UCSD-AML1 (cell line): ENCODE results near the gene SCGN.

ENCODE experiments used
- DNase-seq: peaks from one replicate; lab custom pipeline; 2025; ENCODE audit not compliant: unreplicated experiment; lab: John Stamatoyannopoulos, UW

Gene SCGN

GRCh38 chr6:25685251-25685650 is 33.2 kb downstream of the SCGN start:
- no peak for DNase-seq

DNA sequence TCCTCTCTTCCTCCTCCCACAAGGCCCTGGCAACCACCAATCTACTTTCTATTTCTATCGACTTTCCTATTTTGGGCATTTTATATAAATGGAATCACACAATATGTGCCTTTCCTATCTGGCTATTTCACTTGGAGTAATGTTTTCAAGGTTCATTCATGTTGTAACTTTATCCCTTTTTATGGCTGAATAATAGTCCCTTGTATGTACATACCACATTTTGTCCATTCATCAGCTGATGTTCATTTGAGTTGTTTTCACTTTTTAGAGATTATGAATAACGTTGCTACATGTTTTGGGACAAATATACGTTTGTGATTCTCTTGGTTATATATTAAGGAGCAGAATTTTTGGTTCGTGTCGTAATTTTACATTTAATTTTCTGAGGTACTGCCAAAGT is 33.9 kb downstream of the SCGN start:
- no peak for DNase-seq

DNA sequence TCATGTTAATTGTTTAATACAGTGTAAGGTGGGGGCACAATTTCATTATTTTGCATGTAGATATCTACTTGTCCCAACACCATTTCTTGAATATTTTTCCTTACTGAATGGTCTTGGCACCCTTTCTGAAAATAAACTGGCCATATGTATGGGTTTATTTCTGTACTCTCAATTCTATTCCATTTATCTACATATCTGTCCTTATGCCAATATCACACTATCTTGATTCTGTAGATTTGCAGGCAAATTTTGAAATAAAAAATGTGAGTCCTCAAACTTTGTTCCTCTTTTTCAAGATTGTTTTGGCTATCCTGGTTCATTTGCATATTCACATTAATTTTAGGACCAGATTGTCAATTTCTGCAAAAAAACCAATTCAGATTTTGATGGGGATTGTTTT is 34.8 kb downstream of the SCGN start:
- no peak for DNase-seq

GRCh38 chr6:25689966-25690365 is 38.0 kb downstream of the SCGN start:
- DNase-seq = no peak

DNA sequence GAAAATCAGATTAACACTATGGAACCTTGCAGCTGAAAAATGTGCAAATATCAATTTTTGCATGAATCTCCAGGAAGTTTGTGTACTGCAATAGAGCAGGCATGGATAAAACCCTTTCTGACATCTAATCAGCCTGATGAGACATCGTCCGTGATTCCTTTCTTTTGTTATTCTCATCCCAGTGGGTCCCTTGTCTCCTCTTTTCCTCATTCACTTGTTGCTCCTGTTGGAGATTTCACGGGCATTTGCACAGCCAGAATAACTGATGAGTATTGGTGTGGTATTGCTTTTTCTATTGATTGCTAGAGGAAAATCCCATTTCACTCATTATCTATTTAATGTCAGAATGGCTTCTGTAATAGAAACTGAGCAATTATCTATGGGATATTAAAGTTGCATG is 39.9 kb downstream of the SCGN start:
- DNase-seq = no peak

DNA sequence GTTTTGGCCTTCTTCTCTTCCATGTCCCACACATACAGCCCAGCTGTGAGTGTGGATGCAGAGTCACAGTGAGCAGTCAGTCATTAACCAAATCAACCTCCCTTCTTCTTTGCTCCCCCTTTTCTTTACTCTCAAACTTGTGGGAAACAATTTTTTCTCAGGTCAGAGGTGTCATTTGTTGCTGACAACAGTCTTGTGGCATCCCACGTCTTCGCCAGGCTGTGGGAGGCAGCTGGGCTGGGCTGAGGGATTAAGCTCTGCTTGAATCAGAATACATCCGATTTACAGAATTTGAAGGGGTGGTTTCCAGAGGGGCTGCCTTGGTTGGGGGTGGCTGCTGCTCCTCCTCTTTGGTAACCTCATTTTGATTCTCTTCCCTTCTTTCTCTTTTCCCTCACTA is 40.5 kb downstream of the SCGN start:
- DNase-seq = no peak

DNA sequence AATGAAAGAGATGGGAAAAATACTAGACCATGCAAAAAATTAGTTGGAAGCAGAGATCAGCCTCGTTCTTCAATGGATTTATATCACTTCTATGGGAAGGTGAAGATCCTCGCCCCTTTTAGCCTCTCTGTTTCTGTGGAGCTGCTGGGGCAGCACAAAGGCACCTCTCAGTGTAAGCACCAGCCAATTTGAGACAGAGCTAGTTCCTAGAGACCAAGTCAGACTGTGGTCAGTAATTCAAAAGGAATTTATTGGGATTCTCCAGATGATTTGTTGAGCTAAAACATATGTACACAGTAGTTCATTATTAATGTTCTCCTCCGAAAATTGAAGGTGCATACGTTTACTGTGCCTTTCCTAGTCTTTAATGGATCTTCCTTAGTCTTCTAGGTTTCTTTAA is 42.4 kb downstream of the SCGN start:
- no peak for DNase-seq

DNA sequence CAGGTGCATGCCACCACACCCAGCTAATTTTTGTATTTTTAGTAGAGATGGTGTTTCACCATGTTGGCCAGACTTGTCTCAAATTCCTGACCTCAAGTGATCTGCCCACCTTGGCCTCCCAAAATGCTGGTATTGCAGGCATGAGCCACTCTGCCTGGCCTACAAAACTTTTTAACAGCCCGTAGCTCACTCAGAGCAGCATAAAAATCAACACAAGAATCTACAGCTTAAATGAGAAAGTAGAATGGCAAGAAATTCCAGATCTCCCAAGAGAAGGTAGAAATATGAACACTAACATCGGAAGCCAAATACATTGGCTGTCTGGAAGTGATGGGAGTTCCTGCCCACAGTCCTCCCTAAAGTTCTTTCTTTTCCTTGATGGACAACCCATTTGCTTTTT is 43.7 kb downstream of the SCGN start:
- no peak for DNase-seq

DNA sequence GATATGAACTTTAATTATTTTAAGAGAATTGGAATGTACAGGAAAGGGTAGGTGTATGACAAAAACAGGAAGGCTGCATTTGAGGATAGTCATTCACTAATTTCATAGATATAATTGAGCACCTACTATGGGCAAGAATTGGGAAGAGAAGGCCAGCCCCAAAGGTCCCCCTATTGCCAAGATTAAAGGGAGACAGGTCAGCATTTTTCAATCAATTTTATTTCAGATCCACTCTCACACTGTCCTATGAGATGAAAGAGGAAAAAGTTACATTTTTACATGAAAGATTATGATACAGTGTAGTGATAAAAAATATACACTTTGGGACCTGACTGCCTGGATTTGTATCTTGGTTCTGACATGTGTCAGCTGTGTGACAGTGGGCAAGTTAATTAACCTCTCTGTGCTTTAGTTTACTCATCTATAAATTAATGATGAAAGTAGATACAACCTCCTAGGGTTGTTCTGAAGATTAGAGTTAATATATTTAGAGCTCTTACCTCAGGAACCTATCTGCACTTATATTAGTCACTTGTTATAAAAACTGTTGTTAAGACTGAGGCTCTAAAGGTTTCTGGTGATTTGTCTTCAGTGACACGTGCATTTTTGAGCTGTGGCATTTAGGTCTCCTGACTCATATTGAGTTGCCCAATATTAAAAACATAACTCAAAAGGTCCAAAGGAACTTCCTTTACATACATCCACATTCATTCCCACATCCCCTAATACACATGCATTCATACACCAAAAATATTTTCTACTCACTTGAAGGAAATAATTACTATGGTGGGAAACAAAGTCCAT is 45.7 kb downstream of the SCGN start:
- no peak for DNase-seq

- no peak for DNase-seq
Observed at GRCh38 chr6:25698631-25699030, 46.6 kb downstream of the SCGN start.

- DNase-seq = no peak
Observed at GRCh38 chr6:25699649-25700048, 47.6 kb downstream of the SCGN start.

- DNase-seq = no peak
Observed at GRCh38 chr6:25700761-25701160, 48.7 kb downstream of the SCGN start.

DNA sequence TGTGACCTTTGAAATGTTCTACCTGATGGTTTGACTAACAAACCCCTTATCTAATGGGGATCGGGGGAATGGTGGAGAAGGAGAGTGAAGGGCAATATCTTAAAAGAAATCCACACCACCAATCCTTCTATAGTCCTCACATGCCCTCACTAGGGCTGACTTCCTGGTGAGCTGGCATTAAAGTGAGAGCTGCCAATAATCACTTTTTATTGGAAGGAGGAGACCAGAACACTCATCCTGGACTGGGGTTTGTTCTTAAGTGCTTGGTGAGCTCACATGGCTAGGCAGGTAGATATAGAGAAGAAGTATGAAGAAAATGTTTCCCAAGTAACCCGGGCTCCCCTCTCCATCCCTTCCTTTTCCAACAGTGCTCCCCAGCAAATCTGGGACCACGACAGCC is 49.8 kb downstream of the SCGN start:
- DNase-seq = no peak

DNA sequence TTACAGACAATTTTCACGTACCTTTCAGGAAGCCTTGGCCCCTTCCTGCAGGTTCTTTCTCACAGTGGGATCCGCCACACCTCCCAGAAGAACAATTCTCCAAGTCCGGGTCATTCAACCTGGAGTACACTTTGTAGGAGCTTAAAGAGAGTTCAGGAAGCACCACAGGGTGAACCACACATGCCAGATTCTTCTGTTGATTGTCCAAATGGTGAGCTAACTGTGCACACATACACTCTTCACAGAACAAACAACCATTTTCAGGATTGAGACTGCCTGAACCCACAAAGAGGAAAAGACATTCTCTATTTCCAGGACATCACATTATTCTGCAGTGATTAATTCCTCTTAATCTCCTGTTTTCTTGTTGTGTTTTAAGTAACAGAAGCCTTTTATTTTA is 51.0 kb downstream of the SCGN start:
- no peak for DNase-seq

GRCh38 chr6:25704001-25704400 is 52.0 kb downstream of the SCGN start:
- no peak for DNase-seq

DNA sequence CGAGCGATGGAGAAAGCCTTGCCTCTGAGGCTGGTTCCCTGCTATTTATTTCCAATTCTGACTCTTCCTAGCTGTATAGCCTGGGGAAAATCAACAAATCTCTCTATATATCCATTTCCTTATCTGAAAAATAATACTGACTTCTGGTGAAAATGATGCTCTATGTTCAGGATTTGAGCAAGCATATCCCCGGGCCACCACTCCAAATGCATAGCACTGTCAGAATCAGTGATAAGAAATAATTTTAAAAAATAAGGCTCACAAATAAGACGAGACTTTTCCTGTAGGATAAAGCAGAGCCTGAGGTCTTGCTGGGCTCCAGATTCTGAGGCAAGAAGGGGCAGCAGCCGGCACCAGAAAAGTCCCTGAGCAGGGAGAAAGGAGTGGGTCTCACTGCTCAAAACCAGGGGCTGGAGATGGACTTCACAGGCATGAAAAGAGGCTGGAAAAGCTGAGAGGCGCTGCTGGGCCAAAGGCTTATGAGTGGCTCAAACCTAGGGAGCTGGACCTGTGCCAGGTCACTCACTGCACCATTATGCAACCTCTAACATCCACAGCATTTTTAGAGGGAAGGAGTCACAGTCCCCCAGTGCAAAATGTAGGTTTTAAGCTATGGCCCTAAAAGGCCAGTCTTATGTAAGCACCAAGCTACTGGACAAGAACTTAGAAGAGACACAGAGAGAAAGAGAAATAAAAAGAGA is 54.4 kb downstream of the SCGN start:
- DNase-seq = no peak

GRCh38 chr6:25709761-25710160 is 57.7 kb downstream of the SCGN start:
- no peak for DNase-seq

DNA sequence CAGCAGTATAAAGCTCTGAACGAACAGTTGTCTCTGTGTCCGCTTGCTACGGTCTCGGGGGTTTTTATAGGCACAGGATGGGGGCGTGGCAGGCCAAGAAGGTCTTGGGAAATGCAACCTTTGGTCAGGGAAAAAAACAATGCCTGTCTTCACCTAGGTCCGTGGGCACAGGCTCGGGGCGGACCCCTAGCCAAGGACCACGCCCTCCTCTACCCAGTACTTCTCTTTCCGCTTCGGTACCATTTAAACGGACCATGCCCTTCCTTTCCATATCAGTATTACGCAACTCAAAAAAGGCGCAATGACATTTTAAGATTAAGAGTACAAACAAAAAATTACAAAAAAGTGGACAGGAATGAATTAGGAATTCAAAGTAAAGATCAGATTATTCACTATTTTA is 58.3 kb downstream of the SCGN start:
- no peak for DNase-seq

DNA sequence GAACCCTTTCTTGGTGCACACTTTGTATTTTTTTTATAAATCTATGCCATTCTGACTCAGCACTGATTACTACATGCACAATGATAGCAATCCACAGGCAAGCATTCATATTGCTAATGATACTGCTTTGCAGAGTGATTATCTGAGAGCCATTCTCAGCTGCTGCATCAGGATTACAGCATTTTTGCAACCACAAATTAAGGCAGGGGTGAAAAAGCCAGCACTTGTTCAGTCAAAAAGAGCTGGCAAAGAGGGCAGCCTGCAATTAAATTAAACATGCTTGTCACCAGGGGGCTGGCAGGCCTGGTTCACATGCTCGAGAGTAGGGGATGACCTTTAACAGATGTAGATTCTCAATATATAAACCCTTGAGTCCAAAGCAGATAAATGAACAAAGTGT is 61.8 kb downstream of the SCGN start:
- no peak for DNase-seq

DNA sequence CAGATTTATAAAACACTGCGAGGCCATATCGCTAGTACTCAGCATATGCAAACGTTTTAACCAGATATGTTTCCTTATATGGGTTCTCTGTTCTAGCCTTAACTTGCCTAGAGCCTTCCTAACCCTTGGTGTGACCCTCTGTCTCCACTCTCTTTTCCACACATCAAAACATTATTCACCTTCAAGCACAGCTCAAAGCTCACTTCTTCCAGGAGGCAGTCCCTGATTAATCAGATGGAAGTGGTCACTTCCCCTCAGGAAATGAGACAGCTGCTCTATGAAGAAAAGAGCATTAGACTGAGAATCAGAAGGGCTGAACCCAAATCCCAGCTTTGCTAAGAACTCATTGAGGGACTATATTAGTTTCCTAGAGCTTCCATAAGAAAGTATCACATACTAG is 62.8 kb downstream of the SCGN start:
- no peak for DNase-seq

- no peak for DNase-seq
Observed at GRCh38 chr6:25715794-25716193, 63.8 kb downstream of the SCGN start.

GRCh38 chr6:25717866-25718740 is 66.1 kb downstream of the SCGN start:
- DNase-seq = no peak
